Measurements from ENCODE around the gene ZNF521.

Gene ZNF521

GRCh38 chr18:25351777-25352628 is at the start of gene ZNF521:
Gene ZNF521, minus strand, starts transcription at chr18:25352166. Its CDS starts 1,220 bp downstream, at chr18:25350946.
- no peak; the same call in 1 of the 2 replicates for TF ChIP-seq CTCF (IDR thresholded peaks at IDR 0.05)

GRCh38 chr18:25399554-25399953 is 47.6 kb upstream of the ZNF521 start:
- no peak for TF ChIP-seq CTCF (IDR thresholded peaks at IDR 0.05)

- no peak for TF ChIP-seq CTCF (IDR thresholded peaks at IDR 0.05)
These were observed 40.2 kb upstream of the ZNF521 start for GRCh38 chr18:25392192-25392591.

GRCh38 chr18:25373432-25374179 is 21.6 kb upstream of the ZNF521 start:
- TF ChIP-seq CTCF (IDR thresholded peaks at IDR 0.05), result no peak

- no peak for TF ChIP-seq CTCF (IDR thresholded peaks at IDR 0.05)
These were observed 18.4 kb upstream of the ZNF521 start for GRCh38 chr18:25370391-25370790.

- no peak for TF ChIP-seq CTCF (IDR thresholded peaks at IDR 0.05)
These were observed 13.3 kb upstream of the ZNF521 start for GRCh38 chr18:25365242-25365641.

GRCh38 chr18:25364732-25365131 is 12.8 kb upstream of the ZNF521 start:
- TF ChIP-seq CTCF (IDR thresholded peaks at IDR 0.05), result no peak
